NCI-H2029 treated with DMSO at 0.1 percent for 48 hours (cell line): ENCODE results near the gene C5orf22.

ENCODE experiments used
- DNase-seq: peaks from one replicate; lab custom pipeline; 2025; lab: John Stamatoyannopoulos, UW

Gene C5orf22

DNA sequence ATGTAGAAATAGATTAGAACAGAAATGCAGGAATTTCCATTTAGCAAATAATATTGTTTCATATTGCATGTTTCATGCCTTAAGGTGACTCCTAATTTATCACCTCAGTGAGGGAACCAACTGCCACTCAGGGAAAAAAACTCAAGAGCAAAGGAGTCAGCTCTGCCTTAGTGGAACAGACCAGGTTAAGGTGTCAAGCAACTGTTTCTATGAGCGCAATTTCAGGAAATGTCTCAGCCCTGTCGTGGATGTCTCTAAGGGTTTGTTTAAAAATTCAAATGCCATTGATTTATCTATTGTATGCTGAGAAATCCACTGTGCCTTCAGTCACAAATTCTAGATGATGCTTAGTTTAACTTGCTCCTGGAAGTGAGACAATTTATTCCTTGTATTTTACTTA lies 72.1 kb downstream of the C5orf22 start:
- no peak for DNase-seq

DNA sequence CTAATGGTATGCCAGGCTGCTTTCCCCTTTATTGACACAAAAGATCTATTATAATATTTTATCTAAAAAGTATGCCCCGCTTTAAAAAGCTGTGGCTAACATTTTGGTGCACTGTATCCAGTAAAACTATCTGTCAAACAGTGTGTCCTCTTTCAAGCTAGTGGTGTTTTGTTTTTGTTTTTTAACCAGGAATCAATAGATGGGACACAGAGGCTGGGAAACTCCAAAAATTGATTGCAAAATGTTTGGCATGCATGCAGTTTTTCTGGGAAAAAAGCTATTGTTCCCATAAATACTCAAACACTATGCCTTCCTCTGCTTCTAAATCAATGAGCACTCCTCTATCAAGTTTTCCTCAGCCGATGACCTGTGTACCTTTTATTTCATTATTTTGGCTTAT lies 72.5 kb downstream of the C5orf22 start:
- no peak for DNase-seq
